Measurements from ENCODE around the gene KCNMA1. TPM values are rescaled to one million over a fixed set of nuclear protein-coding genes. Genes with fewer than 3 reads are reported as not detected.

The KCNMA1 gene
- total RNA-seq, 1 experiment from 2014 or later, result 0.45 TPM

DNA sequence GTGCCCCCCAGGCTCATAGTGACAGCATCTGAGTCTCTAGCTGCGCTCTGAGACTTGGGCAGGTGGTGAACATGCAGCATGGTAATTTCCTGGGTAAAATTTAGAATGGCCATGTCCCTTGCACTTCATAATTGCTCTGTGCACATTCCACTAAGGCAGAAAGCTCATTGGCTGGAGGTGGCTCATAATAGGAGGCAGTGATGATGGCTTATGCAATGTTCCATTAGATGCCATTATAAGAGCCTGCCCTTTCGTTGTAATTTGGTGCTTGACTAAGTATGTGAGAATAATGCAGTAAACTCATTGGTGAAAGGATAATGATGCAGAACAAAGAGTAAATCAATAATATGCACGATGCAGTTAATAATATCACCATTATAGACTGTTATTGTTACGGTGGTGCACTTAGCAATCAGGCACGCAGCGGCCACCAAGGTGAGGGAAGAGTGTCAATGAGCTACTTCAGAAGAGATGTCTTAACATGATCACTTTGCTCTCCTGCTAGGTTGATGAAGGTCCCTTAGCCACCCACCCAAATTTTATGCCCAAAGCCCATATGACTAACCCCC is 545.9 kb downstream of the KCNMA1 start:
- Mint-ChIP-seq H3K27ac (ENCODE audit: unreplicated experiment) (no peak overlapping the region), H3K4me3 (ENCODE audit: low read depth, unreplicated experiment) (no peak overlapping the region), H3K36me3 (ENCODE audit: insufficient read depth, unreplicated experiment) (no peaks in the 10 kb centered on the region), H3K27me3 (ENCODE audit: unreplicated experiment) (peaks cover 82% of the 10 kb centered on the region), H3K9me3 (ENCODE audit: low read depth, unreplicated experiment) (no peaks in the 10 kb centered on the region), H3K4me1 (ENCODE audit: low read depth, unreplicated experiment) (no peaks in the 10 kb centered on the region)
- TF ChIP-seq, protein P1, sequence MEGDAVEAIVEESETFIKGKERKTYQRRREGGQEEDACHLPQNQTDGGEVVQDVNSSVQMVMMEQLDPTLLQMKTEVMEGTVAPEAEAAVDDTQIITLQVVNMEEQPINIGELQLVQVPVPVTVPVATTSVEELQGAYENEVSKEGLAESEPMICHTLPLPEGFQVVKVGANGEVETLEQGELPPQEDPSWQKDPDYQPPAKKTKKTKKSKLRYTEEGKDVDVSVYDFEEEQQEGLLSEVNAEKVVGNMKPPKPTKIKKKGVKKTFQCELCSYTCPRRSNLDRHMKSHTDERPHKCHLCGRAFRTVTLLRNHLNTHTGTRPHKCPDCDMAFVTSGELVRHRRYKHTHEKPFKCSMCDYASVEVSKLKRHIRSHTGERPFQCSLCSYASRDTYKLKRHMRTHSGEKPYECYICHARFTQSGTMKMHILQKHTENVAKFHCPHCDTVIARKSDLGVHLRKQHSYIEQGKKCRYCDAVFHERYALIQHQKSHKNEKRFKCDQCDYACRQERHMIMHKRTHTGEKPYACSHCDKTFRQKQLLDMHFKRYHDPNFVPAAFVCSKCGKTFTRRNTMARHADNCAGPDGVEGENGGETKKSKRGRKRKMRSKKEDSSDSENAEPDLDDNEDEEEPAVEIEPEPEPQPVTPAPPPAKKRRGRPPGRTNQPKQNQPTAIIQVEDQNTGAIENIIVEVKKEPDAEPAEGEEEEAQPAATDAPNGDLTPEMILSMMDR (IDR thresholded peaks at IDR 0.05; ENCODE audit: unreplicated experiment), result no peak
- intact Hi-C loops (cut with micrococcal nuclease; ENCODE audit: unreplicated experiment), result no loop called here
- no TSS peak for BruUV-seq (replicated peaks)
- CTCF ChIA-PET, result no interaction called here
- DNase-seq, result no peak

DNA sequence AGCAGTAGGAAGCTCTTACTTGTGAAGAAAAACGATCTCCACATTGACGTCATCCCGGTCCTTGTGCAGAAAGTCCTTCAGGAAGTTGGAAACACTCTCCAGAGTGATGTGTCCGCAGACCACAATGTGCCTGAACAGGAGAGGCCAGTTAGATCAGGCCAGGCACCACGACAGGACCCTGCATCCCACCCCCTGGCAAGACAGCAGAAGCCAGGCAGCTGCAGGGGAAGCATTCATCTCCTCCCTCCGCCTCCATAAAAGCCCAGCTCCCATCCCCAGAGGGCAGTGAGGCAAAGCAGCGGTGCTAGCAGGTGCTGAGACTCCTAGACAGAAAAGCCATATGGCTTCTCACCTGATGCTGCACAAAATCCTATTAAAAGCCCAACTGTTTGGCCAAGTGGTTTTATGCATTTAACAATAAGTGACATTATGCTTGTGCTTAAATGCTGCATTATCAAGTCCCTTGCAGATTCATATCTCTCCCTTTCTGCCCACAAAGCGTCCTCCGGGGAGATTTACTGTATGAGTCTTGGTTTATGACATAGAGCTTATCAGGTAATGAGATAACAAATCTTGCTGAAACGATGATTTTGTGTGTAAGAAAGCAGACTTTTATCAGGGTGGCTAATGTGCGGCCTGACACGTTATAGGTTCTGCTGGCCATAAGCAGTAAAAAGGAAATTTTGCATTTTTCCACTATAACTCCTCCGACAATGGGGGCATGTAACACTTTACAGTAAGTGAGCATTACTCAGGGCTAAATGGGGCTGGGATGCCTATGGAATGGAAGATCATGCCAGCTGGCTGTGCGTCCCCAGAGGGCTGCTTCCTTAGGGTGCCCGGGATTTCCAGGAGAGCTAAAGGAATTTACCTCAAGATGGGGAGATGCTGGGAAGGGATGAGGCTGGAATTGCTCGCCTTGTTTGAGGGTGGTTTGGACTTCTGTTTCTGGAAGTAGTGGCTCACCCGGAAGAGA is 546.9 kb downstream of the KCNMA1 start:
- intact Hi-C loops (cut with micrococcal nuclease; ENCODE audit: unreplicated experiment), result no loop called here
- Mint-ChIP-seq H3K27ac (ENCODE audit: unreplicated experiment) (no peak overlapping the region), H3K4me1 (ENCODE audit: low read depth, unreplicated experiment) (no peaks in the 10 kb centered on the region), H3K9me3 (ENCODE audit: low read depth, unreplicated experiment) (no peaks in the 10 kb centered on the region), H3K36me3 (ENCODE audit: insufficient read depth, unreplicated experiment) (no peaks in the 10 kb centered on the region), H3K4me3 (ENCODE audit: low read depth, unreplicated experiment) (no peak overlapping the region), H3K27me3 (ENCODE audit: unreplicated experiment) (peaks cover 82% of the 10 kb centered on the region)
- DNase-seq, result no peak
- no TSS peak for BruUV-seq (replicated peaks)
- CTCF ChIA-PET, result interaction anchor here (1.4 kb wide), 1 partner anchor 11 kb away, joined by 3 read pairs; no protein-coding TSS in a partner anchor
- TF ChIP-seq, protein P1 (IDR thresholded peaks at IDR 0.05; ENCODE audit: unreplicated experiment), result no peak

DNA sequence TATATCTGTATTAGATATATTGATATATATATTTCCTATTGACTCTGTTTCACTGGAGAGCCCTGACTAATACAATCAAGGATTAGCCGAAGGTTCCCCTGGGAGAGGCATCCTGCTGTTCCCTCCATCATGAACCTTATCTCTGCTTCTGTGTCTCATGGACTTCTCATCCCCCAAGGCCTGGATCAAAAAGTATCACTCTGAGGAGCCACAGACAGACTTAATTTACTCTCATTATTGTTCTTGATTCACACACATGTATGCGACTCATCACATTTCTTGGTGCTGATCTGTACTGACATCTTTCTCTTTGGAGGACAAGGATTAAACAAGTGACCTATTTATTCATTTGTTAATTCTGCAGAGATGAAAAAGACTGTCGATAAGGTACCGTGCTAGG is 550.2 kb downstream of the KCNMA1 start:
- Mint-ChIP-seq H3K27ac (ENCODE audit: unreplicated experiment) (no peak overlapping the region), H3K27me3 (ENCODE audit: unreplicated experiment) (peaks cover 71% of the 10 kb centered on the region), H3K9me3 (ENCODE audit: low read depth, unreplicated experiment) (no peaks in the 10 kb centered on the region), H3K36me3 (ENCODE audit: insufficient read depth, unreplicated experiment) (no peaks in the 10 kb centered on the region), H3K4me3 (ENCODE audit: low read depth, unreplicated experiment) (no peak overlapping the region), H3K4me1 (ENCODE audit: low read depth, unreplicated experiment) (no peaks in the 10 kb centered on the region)
- intact Hi-C loops (cut with micrococcal nuclease; ENCODE audit: unreplicated experiment), result no loop called here
- TF ChIP-seq, protein P1 (IDR thresholded peaks at IDR 0.05; ENCODE audit: unreplicated experiment), result no peak
- CTCF ChIA-PET, result no interaction called here
- no TSS peak for BruUV-seq (replicated peaks)
- no peak for DNase-seq

DNA sequence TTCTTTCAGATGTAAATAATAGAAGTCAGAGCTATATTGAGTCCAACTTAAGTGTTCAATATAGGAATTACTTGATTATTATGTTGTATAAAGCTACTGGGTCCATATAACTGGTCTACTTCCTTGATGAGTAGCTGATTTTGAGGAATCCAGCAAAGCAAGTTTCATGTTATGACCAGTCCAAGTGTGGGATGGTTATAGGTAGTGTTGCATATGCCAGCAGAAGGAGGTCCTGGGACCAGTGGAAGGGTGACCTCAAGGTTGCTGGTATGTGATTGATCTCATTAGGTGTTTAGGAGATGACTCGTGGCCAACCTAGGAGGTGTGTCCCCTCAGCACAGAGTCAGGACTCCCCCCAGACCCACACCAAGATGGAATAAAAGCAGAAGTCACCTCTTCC is 551.5 kb downstream of the KCNMA1 start:
- CTCF ChIA-PET, result no interaction called here
- no peak for DNase-seq
- intact Hi-C loops (cut with micrococcal nuclease; ENCODE audit: unreplicated experiment), result no loop called here
- Mint-ChIP-seq H3K27ac (ENCODE audit: unreplicated experiment) (no peak overlapping the region), H3K36me3 (ENCODE audit: insufficient read depth, unreplicated experiment) (no peaks in the 10 kb centered on the region), H3K4me3 (ENCODE audit: low read depth, unreplicated experiment) (no peak overlapping the region), H3K9me3 (ENCODE audit: low read depth, unreplicated experiment) (no peaks in the 10 kb centered on the region), H3K27me3 (ENCODE audit: unreplicated experiment) (peaks cover 61% of the 10 kb centered on the region), H3K4me1 (ENCODE audit: low read depth, unreplicated experiment) (no peaks in the 10 kb centered on the region)
- TF ChIP-seq, protein P1 (IDR thresholded peaks at IDR 0.05; ENCODE audit: unreplicated experiment), result no peak
- no TSS peak for BruUV-seq (replicated peaks)
